ENCODE data around the gene MEMO1.

Gene MEMO1

DNA sequence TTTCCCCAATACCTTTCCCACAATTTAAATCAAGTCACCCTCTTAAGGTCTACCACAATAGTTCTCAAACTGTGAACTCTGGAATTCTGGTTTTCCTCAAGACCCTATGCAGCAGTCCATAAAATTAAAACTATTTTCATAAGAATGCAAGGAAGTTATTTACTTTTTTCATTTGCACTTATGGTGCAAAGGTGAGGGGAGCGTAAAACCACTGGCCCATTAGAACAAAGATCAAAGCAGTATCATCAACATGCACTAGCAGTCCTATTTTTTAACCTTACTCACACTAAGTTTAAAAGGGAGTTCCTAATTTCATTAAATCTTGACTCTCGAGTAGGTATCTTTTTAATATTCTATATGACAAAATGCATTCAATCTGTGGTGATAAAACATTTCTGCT is 85.3 kb downstream of the MEMO1 start:
- Histone ChIP-seq H2BK120ac (ENCODE audit: insufficient read depth, low read length, poor library complexity) (no peak overlapping the region), H3K79me1 (ENCODE audit: low read length) (no peaks in the 10 kb centered on the region), H3K4me2 (ENCODE audit: low read length) (no peak overlapping the region), H4K8ac (ENCODE audit: low read depth, low read length) (no peak overlapping the region), H3K9me3 (ENCODE audit: insufficient read depth, low read depth, low read length) (no peaks in the 10 kb centered on the region), H3K18ac (ENCODE audit: low read length) (no peak overlapping the region), H4K91ac (ENCODE audit: low read depth, low read length) (no peak overlapping the region), H4K12ac (ENCODE audit: low read depth, low read length) (no peak overlapping the region), H3K79me2 (ENCODE audit: control insufficient read depth, insufficient read depth, low read length, poor library complexity) (no peaks in the 10 kb centered on the region), H3K36me3 (ENCODE audit: control insufficient read depth in 1 of 2, insufficient read depth in 2 of 2, low read length in 2 of 2) (peaks cover 0 to 8% of the 10 kb centered on the region in 2 experiments), H3K4ac (ENCODE audit: low read depth, low read length) (no peak overlapping the region), H3K27ac (ENCODE audit: low read depth, low read length) (no peak overlapping the region), H3K9ac (ENCODE audit: low read length) (no peak overlapping the region), H3K14ac (ENCODE audit: low read length) (no peak overlapping the region), H2BK12ac (ENCODE audit: low read length) (no peak overlapping the region), H2AK5ac (ENCODE audit: low read length) (no peak overlapping the region), H3K4me3 (ENCODE audit: low read depth, low read length) (no peak overlapping the region), H2BK5ac (ENCODE audit: low read depth, low read length, poor library complexity) (no peak overlapping the region), H3K23ac (ENCODE audit: low read length) (no peak overlapping the region), H3K4me1 (ENCODE audit: control insufficient read depth in 1 of 2, insufficient read depth in 2 of 2, low read length in 2 of 2) (no peaks in the 10 kb centered on the region), H2AFZ (ENCODE audit: insufficient read depth, low read length, poor library complexity) (no peak overlapping the region), H3K27me3 (ENCODE audit: insufficient read depth, low read length) (no peaks in the 10 kb centered on the region)
- WGBS (ENCODE audit: extremely low coverage, insufficient coverage, insufficient read length) = no CpG with 5 or more reads among the region's 2 CpGs
- DNase-seq = no peak

DNA sequence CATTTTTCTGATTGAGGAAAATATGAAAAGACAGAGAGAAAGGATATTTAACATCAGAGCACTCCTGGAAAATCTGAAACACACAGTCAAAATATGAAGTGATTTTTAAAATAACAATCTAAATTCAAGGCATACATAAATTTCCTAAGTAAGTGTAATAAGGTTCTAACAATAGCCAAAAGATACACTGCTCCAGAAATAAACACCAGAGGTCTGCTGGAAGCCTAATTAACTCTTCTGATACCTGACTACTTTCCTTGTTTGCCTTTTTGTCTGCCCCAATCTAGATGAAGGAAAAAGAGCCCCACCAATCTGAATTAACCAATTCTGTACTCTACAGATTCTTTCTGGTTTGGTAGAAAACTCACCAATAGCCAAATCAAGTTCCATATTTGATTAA is 87.1 kb downstream of the MEMO1 start:
- H3K9ac ChIP-seq (ENCODE audit: low read length) = no peak overlapping the region
- no peak overlapping the region for H4K91ac ChIP-seq (ENCODE audit: low read depth, low read length)
- no peaks in the 10 kb centered on the region for H3K4me1 ChIP-seq (ENCODE audit: control insufficient read depth in 1 of 2, insufficient read depth in 2 of 2, low read length in 2 of 2)
- H4K8ac ChIP-seq (ENCODE audit: low read depth, low read length) = no peak overlapping the region
- no peaks in the 10 kb centered on the region for H3K79me1 ChIP-seq (ENCODE audit: low read length)
- H3K23ac ChIP-seq (ENCODE audit: low read length) = no peak overlapping the region
- no peak overlapping the region for H3K27ac ChIP-seq (ENCODE audit: low read depth, low read length)
- no peak overlapping the region for H3K4me3 ChIP-seq (ENCODE audit: low read depth, low read length)
- no peak overlapping the region for H3K14ac ChIP-seq (ENCODE audit: low read length)
- H2AK5ac ChIP-seq (ENCODE audit: low read length) = no peak overlapping the region
- H2AFZ ChIP-seq (ENCODE audit: insufficient read depth, low read length, poor library complexity) = no peak overlapping the region
- H3K27me3 ChIP-seq (ENCODE audit: insufficient read depth, low read length) = no peaks in the 10 kb centered on the region
- no peak overlapping the region for H2BK120ac ChIP-seq (ENCODE audit: insufficient read depth, low read length, poor library complexity)
- no peak overlapping the region for H3K4ac ChIP-seq (ENCODE audit: low read depth, low read length)
- H3K9me3 ChIP-seq (ENCODE audit: insufficient read depth, low read depth, low read length) = no peaks in the 10 kb centered on the region
- H3K4me2 ChIP-seq (ENCODE audit: low read length) = no peak overlapping the region
- H3K79me2 ChIP-seq (ENCODE audit: control insufficient read depth, insufficient read depth, low read length, poor library complexity) = no peaks in the 10 kb centered on the region
- H2BK12ac ChIP-seq (ENCODE audit: low read length) = no peak overlapping the region
- no peak overlapping the region for H4K12ac ChIP-seq (ENCODE audit: low read depth, low read length)
- no peak overlapping the region for H2BK5ac ChIP-seq (ENCODE audit: low read depth, low read length, poor library complexity)
- peaks cover 0 to 9% of the 10 kb centered on the region in 2 experiments for H3K36me3 ChIP-seq (ENCODE audit: control insufficient read depth in 1 of 2, insufficient read depth in 2 of 2, low read length in 2 of 2)
- DNase-seq = no peak
- H3K18ac ChIP-seq (ENCODE audit: low read length) = no peak overlapping the region

DNA sequence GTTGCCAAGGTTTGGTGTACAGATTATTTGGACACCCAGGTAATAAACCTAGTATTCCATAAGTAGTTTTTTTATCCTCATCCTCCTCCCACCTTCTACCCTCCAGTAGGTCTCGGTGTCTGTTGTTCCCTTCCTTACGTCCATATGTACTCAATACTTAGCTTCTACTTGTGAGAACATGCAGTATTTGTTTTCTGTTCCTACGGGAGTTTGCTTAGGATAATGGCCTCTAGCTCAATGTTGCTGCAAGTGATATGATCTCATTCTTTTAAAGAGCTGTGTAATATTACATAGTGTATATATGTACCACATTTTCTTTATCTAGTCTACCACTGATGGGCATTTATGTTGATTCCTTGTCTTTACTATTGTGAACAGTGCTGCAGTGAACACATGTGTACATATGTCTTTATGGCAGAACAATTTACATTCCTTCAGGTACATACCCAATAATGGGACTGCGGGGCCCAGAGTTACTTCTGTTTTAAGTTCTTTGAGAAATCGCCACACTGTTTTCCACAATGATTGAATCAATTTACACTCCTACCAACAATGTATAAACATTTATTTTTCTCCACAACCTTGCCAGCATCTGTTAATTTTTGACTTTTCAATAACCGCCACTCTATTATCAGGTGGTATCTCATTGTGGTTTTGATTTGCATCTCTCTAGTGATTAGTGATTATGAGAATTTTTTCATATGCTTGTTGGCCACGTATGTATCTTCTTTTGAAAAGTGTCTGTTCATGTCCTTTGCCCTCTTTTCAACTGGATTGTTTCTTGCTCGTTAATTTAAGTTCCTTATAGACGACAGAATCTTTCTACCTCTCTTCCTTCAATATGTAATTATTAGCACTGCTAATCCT is 88.0 kb downstream of the MEMO1 start:
- no CpG with 5 or more reads among the region's 9 CpGs for WGBS (ENCODE audit: extremely low coverage, insufficient coverage, insufficient read length)
- H2BK120ac ChIP-seq (ENCODE audit: insufficient read depth, low read length, poor library complexity) = no peak overlapping the region

DNA sequence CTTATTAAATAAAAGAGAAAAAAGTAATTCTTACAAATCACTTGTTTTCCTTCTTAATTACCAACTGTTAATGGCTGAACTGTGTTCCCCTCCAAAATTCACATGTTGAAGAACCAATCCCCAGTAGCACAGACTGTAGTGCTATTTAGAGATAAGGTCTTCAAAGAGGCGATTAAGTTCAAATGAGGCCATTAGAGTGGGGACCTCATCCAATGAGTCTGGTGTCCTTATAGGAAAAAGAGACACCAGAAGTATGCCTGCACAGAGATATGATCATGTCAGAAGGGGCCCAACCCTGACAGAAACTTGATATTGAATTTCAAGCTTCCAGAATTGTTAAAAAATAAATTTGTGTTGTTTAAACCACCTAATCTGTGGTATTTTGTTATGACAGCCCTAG is 89.8 kb downstream of the MEMO1 start:
- Histone ChIP-seq H4K91ac (ENCODE audit: low read depth, low read length) (no peak overlapping the region), H2BK120ac (ENCODE audit: insufficient read depth, low read length, poor library complexity) (no peak overlapping the region), H3K18ac (ENCODE audit: low read length) (no peak overlapping the region), H2AFZ (ENCODE audit: insufficient read depth, low read length, poor library complexity) (no peak overlapping the region), H2AK5ac (ENCODE audit: low read length) (no peak overlapping the region), H3K79me1 (ENCODE audit: low read length) (no peaks in the 10 kb centered on the region), H3K9ac (ENCODE audit: low read length) (no peak overlapping the region), H3K36me3 (ENCODE audit: control insufficient read depth in 1 of 2, insufficient read depth in 2 of 2, low read length in 2 of 2) (peaks cover 0 to 4% of the 10 kb centered on the region in 2 experiments), H3K27ac (ENCODE audit: low read depth, low read length) (no peak overlapping the region), H2BK5ac (ENCODE audit: low read depth, low read length, poor library complexity) (no peak overlapping the region), H3K4me1 (ENCODE audit: control insufficient read depth in 1 of 2, insufficient read depth in 2 of 2, low read length in 2 of 2) (no peaks in the 10 kb centered on the region), H3K27me3 (ENCODE audit: insufficient read depth, low read length) (no peaks in the 10 kb centered on the region), H3K4me2 (ENCODE audit: low read length) (no peak overlapping the region), H3K4ac (ENCODE audit: low read depth, low read length) (no peak overlapping the region), H3K4me3 (ENCODE audit: low read depth, low read length) (no peak overlapping the region), H3K79me2 (ENCODE audit: control insufficient read depth, insufficient read depth, low read length, poor library complexity) (no peaks in the 10 kb centered on the region), H3K14ac (ENCODE audit: low read length) (no peak overlapping the region), H3K23ac (ENCODE audit: low read length) (no peak overlapping the region), H4K8ac (ENCODE audit: low read depth, low read length) (no peak overlapping the region), H3K9me3 (ENCODE audit: insufficient read depth, low read depth, low read length) (no peaks in the 10 kb centered on the region), H2BK12ac (ENCODE audit: low read length) (no peak overlapping the region), H4K12ac (ENCODE audit: low read depth, low read length) (no peak overlapping the region)
- DNase-seq = no peak
- WGBS (ENCODE audit: extremely low coverage, insufficient coverage, insufficient read length) = no CpG with 5 or more reads among the region's 1 CpG

More for the DNA sequence above, 88.0 kb downstream of the MEMO1 start:
- no peaks in the 10 kb centered on the region for H3K27me3 ChIP-seq (ENCODE audit: insufficient read depth, low read length)
- H3K4me1 ChIP-seq (ENCODE audit: control insufficient read depth in 1 of 2, insufficient read depth in 2 of 2, low read length in 2 of 2) = no peaks in the 10 kb centered on the region
- no peak overlapping the region for H4K8ac ChIP-seq (ENCODE audit: low read depth, low read length)
- peaks cover 0 to 9% of the 10 kb centered on the region in 2 experiments for H3K36me3 ChIP-seq (ENCODE audit: control insufficient read depth in 1 of 2, insufficient read depth in 2 of 2, low read length in 2 of 2)
- H2AK5ac ChIP-seq (ENCODE audit: low read length) = no peak overlapping the region
- no peak overlapping the region for H3K27ac ChIP-seq (ENCODE audit: low read depth, low read length)
- no peak overlapping the region for H3K14ac ChIP-seq (ENCODE audit: low read length)
- H3K4ac ChIP-seq (ENCODE audit: low read depth, low read length) = no peak overlapping the region
- DNase-seq = no peak
- H2AFZ ChIP-seq (ENCODE audit: insufficient read depth, low read length, poor library complexity) = no peak overlapping the region
- H3K9ac ChIP-seq (ENCODE audit: low read length) = no peak overlapping the region
- no peak overlapping the region for H3K18ac ChIP-seq (ENCODE audit: low read length)
- no peak overlapping the region for H2BK12ac ChIP-seq (ENCODE audit: low read length)
- no peaks in the 10 kb centered on the region for H3K79me2 ChIP-seq (ENCODE audit: control insufficient read depth, insufficient read depth, low read length, poor library complexity)
- H3K23ac ChIP-seq (ENCODE audit: low read length) = no peak overlapping the region
- H3K79me1 ChIP-seq (ENCODE audit: low read length) = no peaks in the 10 kb centered on the region
- no peaks in the 10 kb centered on the region for H3K9me3 ChIP-seq (ENCODE audit: insufficient read depth, low read depth, low read length)
- no peak overlapping the region for H3K4me3 ChIP-seq (ENCODE audit: low read depth, low read length)
- no peak overlapping the region for H4K12ac ChIP-seq (ENCODE audit: low read depth, low read length)
- no peak overlapping the region for H3K4me2 ChIP-seq (ENCODE audit: low read length)
- no peak overlapping the region for H2BK5ac ChIP-seq (ENCODE audit: low read depth, low read length, poor library complexity)
- no peak overlapping the region for H4K91ac ChIP-seq (ENCODE audit: low read depth, low read length)

All from trophoblast cell (in vitro differentiated cells and primary cell).